Measurements from ENCODE around the gene GABARAPL2. TPM values are rescaled to one million over a fixed set of nuclear protein-coding genes. Genes with fewer than 3 reads are reported as not detected.

The GABARAPL2 gene
- total and polyA plus RNA-seq, 2 experiments from 2014 or later = 47.8 to 130 TPM

GRCh38 chr16:75575958-75576357 lies 9.8 kb downstream of the GABARAPL2 start (continued):
- no peak for TF ChIP-seq ZNF462 (CRISPR knock-in tag; IDR thresholded peaks at IDR 0.05)
- no peak for TF ChIP-seq STAT1 (IDR thresholded peaks at IDR 0.05; ENCODE audit: unreplicated experiment)
- TF ChIP-seq ZNF331 (CRISPR knock-in tag; IDR thresholded peaks at IDR 0.05; ENCODE audit: low read depth) = no peak
- no peak for TF ChIP-seq ZNF114 (CRISPR knock-in tag; IDR thresholded peaks at IDR 0.05)
- TF ChIP-seq ETS1 (IDR thresholded peaks at IDR 0.05) = no peak
- TF ChIP-seq EZH2 (IDR thresholded peaks at IDR 0.05; ENCODE audit: low read depth, unreplicated experiment) = no peak
- TF ChIP-seq NANOG (IDR thresholded peaks at IDR 0.05; ENCODE audit: borderline replicate concordance) = no peak
- no peak for TF ChIP-seq REST (IDR thresholded peaks at IDR 0.05; ENCODE audit: unreplicated experiment)
